ENCODE results near the gene HSPA5. TPM values are rescaled to one million over a fixed set of nuclear protein-coding genes. Genes with fewer than 3 reads are reported as not detected.
A peak's percentile ranks its signal among the peaks of the same experiment; 100 is the strongest.

Gene HSPA5
- total RNA-seq, 1 experiment from 2014 or later: 357 TPM

- TF ChIP-seq ZNF219 (CRISPR knock-in tag; IDR thresholded peaks at IDR 0.05; ENCODE audit: borderline replicate concordance): no peak
- no peak for TF ChIP-seq JAZF1 (CRISPR knock-in tag; IDR thresholded peaks at IDR 0.05)
- TF ChIP-seq NR1H2 (CRISPR knock-in tag; IDR thresholded peaks at IDR 0.05): no peak
- TF ChIP-seq ZBTB43 (CRISPR knock-in tag; IDR thresholded peaks at IDR 0.05): peak; percentile 59; the same call in 1 of the 2 replicates
- no peak for TF ChIP-seq ZNF138 (CRISPR knock-in tag; conservative IDR thresholded peaks at IDR 0.05)
Measured at GRCh38 chr9:125261501-125262293, 20.6 kb upstream of the HSPA5 start, which contains the start of gene GAPVD1 (continued).

GRCh38 chr9:125260561-125260960, 19.4 kb upstream of the HSPA5 start:
- peaks cover 4% of the 10 kb centered on the region; the same call in 1 of the 2 replicates for H3K9me3 Mint-ChIP-seq
- ChIA-PET CTCF (interaction anchor here (1.0 to 2.2 kb wide), 5 partner anchors 12 to 101 kb away, joined by 4 to 10 read pairs (median 5); partner anchors contain the start of gene HSPA5), POLR2A (interaction anchor here (0.7 kb wide), 1 partner anchor 47 kb away, joined by 3 read pairs; no protein-coding TSS in a partner anchor)
- H3K4me3 Mint-ChIP-seq: peak overlapping the region; percentile 98
- H3K27ac Mint-ChIP-seq: no peak overlapping the region
- no peak for DNase-seq (ENCODE audit: low spot score)
- ATAC-seq: no peak
- H3K27me3 Mint-ChIP-seq (ENCODE audit: low read depth): no peaks in the 10 kb centered on the region
- H3K4me1 Mint-ChIP-seq: peaks cover 10% of the 10 kb centered on the region
- H3K36me3 Mint-ChIP-seq: no peaks in the 10 kb centered on the region; the same call in 1 of the 2 replicates
- no peak for TF ChIP-seq CREM (CRISPR knock-in tag; IDR thresholded peaks at IDR 0.05)
- TF ChIP-seq ZNF425 (CRISPR knock-in tag; conservative IDR thresholded peaks at IDR 0.05): no peak
- no peak for TF ChIP-seq CBFB (CRISPR knock-in tag; IDR thresholded peaks at IDR 0.05; ENCODE audit: low read depth)
- TF ChIP-seq E2F5 (CRISPR knock-in tag; IDR thresholded peaks at IDR 0.05): no peak
- no peak for TF ChIP-seq ZNF138 (CRISPR knock-in tag; conservative IDR thresholded peaks at IDR 0.05)
- no peak for TF ChIP-seq ZNF416 (CRISPR knock-in tag; IDR thresholded peaks at IDR 0.05)
- TF ChIP-seq SP1 (CRISPR knock-in tag; conservative IDR thresholded peaks at IDR 0.05): no peak
- TF ChIP-seq NFE2L1 (CRISPR knock-in tag; IDR thresholded peaks at IDR 0.05): no peak
- no peak for TF ChIP-seq ZNF532 (CRISPR knock-in tag; IDR thresholded peaks at IDR 0.05; ENCODE audit: borderline replicate concordance)
- no peak for TF ChIP-seq ZNF263 (CRISPR knock-in tag; IDR thresholded peaks at IDR 0.05; ENCODE audit: low read depth)
- no peak for TF ChIP-seq E2F1 (CRISPR knock-in tag; IDR thresholded peaks at IDR 0.05)
- no peak for TF ChIP-seq ESRRA (CRISPR knock-in tag; IDR thresholded peaks at IDR 0.05; ENCODE audit: borderline replicate concordance)
- no peak for TF ChIP-seq ZNF232 (CRISPR knock-in tag; IDR thresholded peaks at IDR 0.05)
- no peak for TF ChIP-seq ARID4B (CRISPR knock-in tag; IDR thresholded peaks at IDR 0.05; ENCODE audit: borderline replicate concordance)
- no peak for TF ChIP-seq ETV6 (CRISPR knock-in tag; IDR thresholded peaks at IDR 0.05)
